GM12865 (cell line): ENCODE data around the gene USP22.

Source experiments
- DNase-seq: peaks from one replicate; pipeline ENCODE4 v3.0.0; 2010; ENCODE audit warnings: low read depth
- H3K4me3 ChIP-seq: 2 replicates; pipeline ENCODE4 v1.5.1; 2011; ENCODE audit warnings: mild to moderate bottlenecking, low read depth, low read length, control low read depth
- TF ChIP-seq, protein P1 (sequence below): IDR thresholded peaks from 2 replicates; pipeline ENCODE4 v1.5.1; 2011; ENCODE audit warnings: low read length, control low read depth, low read depth, inconsistent platforms; ENCODE audit not compliant: insufficient read depth; ENCODE audit errors: missing control alignments

Gene USP22

DNA sequence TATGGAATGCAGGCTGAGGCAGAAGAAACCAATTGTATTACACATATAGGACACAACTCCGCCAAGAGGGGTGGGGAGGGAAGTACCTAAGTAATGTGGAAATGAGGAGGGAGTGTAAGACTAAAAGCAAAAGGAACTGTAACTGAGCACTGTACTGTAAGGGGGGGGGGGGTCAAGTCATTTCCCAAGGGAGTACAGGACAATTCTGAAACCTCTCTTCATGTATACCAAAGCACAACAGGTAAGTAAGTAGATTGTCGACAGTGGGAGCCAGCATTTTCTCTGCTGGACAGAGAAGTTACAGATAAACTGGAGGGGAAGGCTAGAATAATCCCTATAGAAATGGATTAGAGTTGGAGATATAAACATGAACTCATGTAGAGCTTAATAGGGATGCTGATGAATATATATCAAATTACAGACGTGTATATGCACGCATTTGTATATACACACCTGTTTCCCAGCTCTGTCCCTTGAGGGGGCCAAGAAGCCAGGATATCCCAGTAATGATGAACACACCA lies 6.4 kb downstream of the USP22 start:
- DNase-seq: peak; percentile 54
- no peak overlapping the region; the same call in 1 of the 2 replicates for H3K4me3 ChIP-seq

DNA sequence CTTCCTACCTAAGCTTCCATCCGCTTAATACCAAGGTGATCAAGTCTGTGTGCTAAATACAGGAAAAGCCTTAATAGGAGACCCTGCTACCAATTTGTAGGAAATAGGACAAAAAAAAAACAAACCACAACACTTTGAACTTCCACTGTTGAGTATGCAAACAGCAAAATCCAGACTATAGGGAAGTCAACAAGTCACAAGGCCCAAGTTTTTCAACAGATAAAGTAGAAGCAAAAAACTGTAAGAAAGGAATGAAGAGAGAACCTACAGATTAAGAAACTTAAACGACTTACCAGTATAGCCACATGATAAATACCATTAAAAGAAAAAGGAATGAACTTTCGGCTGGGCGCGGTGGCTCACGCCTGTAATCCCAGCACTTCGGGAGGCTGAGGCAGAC lies 7.4 kb downstream of the USP22 start:
- TF ChIP-seq, protein P1, sequence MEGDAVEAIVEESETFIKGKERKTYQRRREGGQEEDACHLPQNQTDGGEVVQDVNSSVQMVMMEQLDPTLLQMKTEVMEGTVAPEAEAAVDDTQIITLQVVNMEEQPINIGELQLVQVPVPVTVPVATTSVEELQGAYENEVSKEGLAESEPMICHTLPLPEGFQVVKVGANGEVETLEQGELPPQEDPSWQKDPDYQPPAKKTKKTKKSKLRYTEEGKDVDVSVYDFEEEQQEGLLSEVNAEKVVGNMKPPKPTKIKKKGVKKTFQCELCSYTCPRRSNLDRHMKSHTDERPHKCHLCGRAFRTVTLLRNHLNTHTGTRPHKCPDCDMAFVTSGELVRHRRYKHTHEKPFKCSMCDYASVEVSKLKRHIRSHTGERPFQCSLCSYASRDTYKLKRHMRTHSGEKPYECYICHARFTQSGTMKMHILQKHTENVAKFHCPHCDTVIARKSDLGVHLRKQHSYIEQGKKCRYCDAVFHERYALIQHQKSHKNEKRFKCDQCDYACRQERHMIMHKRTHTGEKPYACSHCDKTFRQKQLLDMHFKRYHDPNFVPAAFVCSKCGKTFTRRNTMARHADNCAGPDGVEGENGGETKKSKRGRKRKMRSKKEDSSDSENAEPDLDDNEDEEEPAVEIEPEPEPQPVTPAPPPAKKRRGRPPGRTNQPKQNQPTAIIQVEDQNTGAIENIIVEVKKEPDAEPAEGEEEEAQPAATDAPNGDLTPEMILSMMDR: no peak
- DNase-seq: no peak
- H3K4me3 ChIP-seq: peak overlapping the region; percentile 9; the same call in 1 of the 2 replicates

More for the DNA sequence above, 6.4 kb downstream of the USP22 start:
- TF ChIP-seq, protein P1: no peak

DNA sequence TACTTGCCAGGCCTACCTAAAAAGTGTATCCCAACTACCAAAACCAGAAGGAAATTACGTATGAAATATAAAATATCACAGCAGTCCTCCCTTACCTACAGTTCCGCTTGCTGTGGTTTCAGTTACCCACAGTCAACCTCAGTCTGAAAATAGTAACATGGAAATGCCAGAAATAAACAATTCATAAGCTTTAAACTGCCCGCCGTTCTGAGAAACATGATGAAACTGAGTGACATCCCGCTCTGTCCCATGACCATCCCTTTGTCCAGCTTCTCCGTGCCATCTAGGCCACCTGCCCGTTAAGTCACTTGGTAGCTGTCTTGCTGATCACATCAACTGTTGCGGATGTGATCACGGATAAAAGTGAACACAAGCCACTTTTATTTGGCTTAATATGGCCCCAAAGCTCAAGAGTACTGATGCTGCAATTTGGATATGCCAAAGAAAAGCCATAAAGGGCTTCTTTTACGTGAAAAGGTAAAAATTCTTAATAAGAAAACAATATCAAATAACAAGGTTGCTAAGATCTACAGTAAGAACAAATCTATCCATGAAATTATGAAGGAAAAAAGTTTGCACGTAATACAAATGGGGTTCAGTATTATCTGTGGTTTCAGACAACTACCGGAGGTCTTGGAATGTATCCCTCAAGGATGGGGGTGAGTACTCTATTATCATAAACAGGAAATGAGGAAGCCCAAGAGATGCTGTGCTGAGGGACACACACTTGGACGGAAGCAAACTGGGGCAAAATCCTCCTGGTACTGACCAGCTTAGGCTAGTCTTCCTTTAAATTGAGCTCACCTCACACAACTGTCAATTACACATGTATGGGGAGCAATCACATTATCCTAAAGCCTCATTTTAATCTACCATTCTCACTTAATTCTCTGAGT lies 8.2 kb downstream of the USP22 start:
- peak overlapping the region; percentile 9 for H3K4me3 ChIP-seq
- TF ChIP-seq, protein P1: no peak

DNA sequence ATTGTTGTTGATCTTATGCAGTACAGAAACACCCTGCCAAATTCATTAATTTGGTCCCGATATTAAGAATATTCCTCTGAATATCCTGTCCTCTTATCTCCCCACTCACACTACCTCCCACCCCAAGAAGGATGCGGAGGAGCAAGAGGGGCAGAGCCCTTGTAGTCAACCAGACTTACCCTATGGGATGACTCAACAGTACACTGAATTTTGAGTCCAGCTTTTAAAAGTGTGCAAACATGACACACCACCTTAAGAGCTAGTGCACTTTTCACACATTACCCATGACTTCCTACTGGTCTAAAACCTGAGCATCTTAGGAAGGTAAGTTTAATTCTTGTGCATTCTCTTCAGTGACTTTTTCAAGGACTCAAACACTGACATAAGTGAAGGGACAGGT lies 9.5 kb downstream of the USP22 start:
- DNase-seq: no peak
- TF ChIP-seq, protein P1: no peak
- H3K4me3 ChIP-seq: no peak overlapping the region

More for the DNA sequence above, 8.2 kb downstream of the USP22 start:
- peak; percentile 66 for DNase-seq

DNA sequence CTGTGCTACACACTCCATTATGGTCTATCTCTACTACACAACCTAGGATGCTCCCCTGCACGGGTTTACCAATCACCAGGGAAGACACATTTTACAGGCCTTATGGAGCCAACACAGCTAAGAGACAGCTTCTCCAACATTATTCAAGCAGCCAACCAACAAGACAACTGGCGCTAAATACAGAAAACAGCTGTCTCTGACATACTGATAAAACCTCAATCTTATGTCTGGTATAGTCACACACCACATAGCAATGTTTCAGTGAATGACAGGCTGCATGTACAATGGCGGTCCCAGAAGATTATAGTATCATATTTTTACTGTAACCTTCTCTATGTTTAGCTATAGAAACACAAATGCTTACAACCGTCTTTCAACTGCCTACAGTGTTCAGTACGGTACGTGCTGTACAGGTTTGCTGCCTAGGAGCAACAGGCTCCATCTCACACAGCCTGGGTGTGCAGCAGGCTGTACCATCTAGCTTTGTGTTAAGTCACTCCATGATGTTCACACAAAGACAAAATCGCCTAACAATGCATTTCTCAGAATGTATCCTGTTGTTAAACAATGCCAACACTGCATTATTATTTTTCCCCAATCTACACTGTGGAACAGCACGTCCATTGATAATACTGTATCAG lies 10.9 kb downstream of the USP22 start:
- H3K4me3 ChIP-seq: no peak overlapping the region
- TF ChIP-seq, protein P1: no peak
- no peak for DNase-seq

DNA sequence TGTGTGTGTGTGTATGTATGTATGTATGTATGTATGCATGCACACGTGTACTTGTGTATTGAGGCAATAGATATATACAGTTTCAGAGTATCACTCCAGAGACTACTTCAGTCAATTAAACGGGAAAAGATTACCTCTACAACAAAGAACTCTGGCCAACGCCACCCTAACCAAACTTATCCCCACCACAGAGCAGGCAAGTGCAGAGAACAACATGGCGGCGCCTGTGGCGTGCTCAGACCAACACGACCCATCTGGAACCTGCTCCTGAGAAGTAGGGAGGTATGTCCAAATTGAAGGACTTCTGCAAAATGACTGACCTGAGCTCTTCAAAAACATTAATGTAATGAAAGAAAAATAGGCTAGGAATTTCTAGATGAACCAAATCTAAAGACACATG lies 12.4 kb downstream of the USP22 start:
- TF ChIP-seq, protein P1: no peak
- H3K4me3 ChIP-seq: no peak overlapping the region
- DNase-seq: no peak
